GM19099 (cell line): ENCODE results near the gene BST1.

ENCODE experiments used
- POLR2A ChIP-seq: IDR thresholded peaks from 3 replicates; pipeline ENCODE4 v1.6.1; 2011; ENCODE audit warnings: low read depth; ENCODE audit not compliant: insufficient read length; ENCODE audit errors: extremely low read depth

BST1 gene

GRCh38 chr4:15688051-15688450, 14.8 kb upstream of the BST1 start:
- no peak for TF ChIP-seq POLR2A

GRCh38 chr4:15689540-15689939, 13.3 kb upstream of the BST1 start:
- TF ChIP-seq POLR2A = no peak

DNA sequence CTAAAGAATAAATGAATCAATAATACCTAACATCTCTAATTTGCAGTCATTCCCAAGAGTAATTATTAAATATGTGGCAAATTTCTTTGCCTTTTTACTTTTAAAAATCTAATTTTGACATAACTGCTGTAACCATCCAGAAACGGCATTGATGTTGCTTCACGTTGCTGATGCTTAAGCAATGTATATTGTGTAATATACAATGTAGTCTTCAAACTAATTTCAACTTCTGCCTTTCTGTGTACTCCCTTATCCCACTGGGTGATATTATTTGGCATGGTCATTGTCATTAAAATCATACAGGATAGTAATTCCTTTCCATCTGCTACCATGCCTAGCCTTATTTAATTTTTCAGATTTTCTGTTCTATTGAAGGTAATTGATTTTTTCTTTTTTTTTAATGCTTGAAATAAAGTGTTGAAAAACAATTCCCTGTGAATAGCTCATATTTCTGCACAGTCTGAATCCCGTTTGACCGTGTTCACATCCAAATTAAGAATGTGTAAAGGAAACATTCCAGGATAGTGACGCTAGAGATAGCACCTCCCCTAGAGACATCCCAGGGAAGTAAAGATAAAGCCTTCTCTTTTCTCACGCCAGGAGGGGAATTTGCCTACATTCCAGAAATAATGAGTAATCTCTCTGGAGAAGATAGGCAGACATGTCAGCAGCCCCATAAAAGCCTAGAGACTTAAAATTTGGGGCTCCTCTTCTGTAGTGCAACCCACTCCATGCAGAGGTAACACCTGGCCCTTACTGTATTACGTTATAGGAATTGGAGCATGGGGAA, 12.7 kb upstream of the BST1 start:
- TF ChIP-seq POLR2A = no peak

GRCh38 chr4:15691346-15692135, 11.3 kb upstream of the BST1 start:
- no peak for TF ChIP-seq POLR2A

- TF ChIP-seq POLR2A = no peak
These were observed 10.3 kb upstream of the BST1 start for GRCh38 chr4:15692602-15693001.

DNA sequence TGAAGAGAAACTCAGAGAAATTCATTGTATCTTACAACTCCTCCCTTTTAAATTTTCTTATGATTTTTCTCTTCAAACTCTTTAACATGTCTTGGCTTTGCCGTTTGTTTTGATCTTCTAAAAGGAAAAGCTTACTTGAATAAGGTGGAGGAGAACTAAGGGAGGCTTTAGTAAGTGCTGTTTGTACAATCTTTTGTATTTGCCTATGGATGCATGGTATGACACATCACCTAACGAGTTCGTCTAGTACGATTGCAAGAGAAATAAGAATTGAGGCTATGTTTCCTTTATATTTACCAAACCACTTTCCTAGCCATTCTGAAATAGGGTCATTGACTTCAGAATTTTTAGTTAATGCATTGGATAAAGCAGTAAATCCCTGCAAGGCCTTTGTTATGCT, 8.4 kb upstream of the BST1 start:
- TF ChIP-seq POLR2A = no peak

- no peak for TF ChIP-seq POLR2A
These were observed 7.6 kb upstream of the BST1 start for GRCh38 chr4:15695240-15695699.

DNA sequence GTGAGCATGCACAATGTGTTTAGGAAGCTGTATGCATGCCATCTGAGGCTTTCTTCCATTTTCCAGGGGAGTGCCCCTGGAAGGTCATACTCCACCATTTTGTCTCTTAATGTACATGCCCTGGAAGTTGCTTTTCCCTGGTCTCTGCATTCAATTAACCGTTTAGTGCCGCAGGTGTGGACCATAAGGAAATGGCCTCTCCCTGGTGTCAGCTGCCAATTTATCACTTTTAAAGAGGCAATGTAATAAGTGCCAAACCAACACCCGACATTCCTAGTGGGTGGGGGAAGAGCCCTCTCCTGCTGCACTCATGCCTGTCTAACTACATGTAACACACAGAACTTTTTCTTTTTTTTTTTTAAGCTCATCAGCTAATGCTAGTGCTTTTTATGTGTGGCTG, 7.1 kb upstream of the BST1 start:
- no peak for TF ChIP-seq POLR2A

- TF ChIP-seq POLR2A = no peak
These were observed 6.0 kb upstream of the BST1 start for GRCh38 chr4:15696866-15697265.

DNA sequence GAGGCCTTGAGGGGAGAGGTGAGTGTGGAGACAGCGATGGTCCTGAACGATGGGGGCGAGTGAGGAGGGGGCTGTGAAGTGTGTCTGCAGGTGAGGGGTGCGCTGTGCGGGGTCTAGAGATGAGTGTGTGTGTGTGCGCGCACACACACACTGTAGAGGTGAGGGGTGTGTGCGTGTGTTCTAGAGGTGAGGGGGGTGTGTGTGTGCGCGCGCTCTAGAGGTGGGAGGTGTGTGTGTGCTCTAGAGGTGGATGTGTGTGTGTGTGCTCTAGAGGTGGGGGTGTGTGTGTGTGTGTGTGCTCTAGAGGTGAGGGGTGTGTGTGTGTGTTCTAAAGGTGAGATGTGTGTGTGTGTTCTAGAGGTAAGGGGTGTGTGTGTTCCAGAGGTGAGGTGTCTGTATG, 574 bp downstream of the BST1 start:
- no peak for TF ChIP-seq POLR2A

- TF ChIP-seq POLR2A = no peak
These were observed 1.3 kb downstream of the BST1 start for GRCh38 chr4:15704129-15704528.

GRCh38 chr4:15706646-15707362, 3.9 kb downstream of the BST1 start:
- no peak for TF ChIP-seq POLR2A

- no peak for TF ChIP-seq POLR2A
These were observed 4.5 kb downstream of the BST1 start for GRCh38 chr4:15707363-15707715.

GRCh38 chr4:15711762-15712161, 8.9 kb downstream of the BST1 start:
- TF ChIP-seq POLR2A = no peak

- TF ChIP-seq POLR2A = no peak
These were observed 9.3 kb downstream of the BST1 start for GRCh38 chr4:15712214-15712613.
